Measurements from ENCODE around the gene GPER1.

- TF ChIP-seq ZNF274 (IDR thresholded peaks at IDR 0.05; ENCODE audit: low read depth, low read length) (no peak), YY1 (IDR thresholded peaks at IDR 0.05; ENCODE audit: insufficient read depth, insufficient read length) (no peak), SUZ12 (IDR thresholded peaks at IDR 0.05; ENCODE audit: extremely low read depth, insufficient read depth, insufficient read length) (no peak)
Measured at GRCh38 chr7:1114505-1114904, 26.6 kb downstream of the GPER1 start.

All from NT2/D1 (cell line).